ENCODE results near the gene PADI1. TPM values are rescaled to one million over a fixed set of nuclear protein-coding genes. Genes with fewer than 3 reads are reported as not detected.

The PADI1 gene
- total RNA-seq, 4 donors from 2014 or later = 4.0 to 57.3 (median 9.1) TPM

- Histone ChIP-seq H3K9me3 (no peaks in the 10 kb centered on the region), H3K4me1 (peaks cover 17% of the 10 kb centered on the region), H3K27ac (no peak overlapping the region), H3K4me3 (no peak overlapping the region), H3K36me3 (no peaks in the 10 kb centered on the region), H3K27me3 (peaks cover 56% of the 10 kb centered on the region)
- DNase-seq (ENCODE audit: low spot score in 2 of 2) = no peak
- WGBS = 68% methylated on average over 5 of the region's 5 CpGs
- TF ChIP-seq POLR2A (IDR thresholded peaks at IDR 0.05) = no peak
- no peak for TF ChIP-seq CTCF (IDR thresholded peaks at IDR 0.05)
- TF ChIP-seq EP300 (IDR thresholded peaks at IDR 0.05) = no peak
- no peak for TF ChIP-seq POLR2AphosphoS5 (IDR thresholded peaks at IDR 0.05)
Measured at GRCh38 chr1:17216078-17216477, 11.2 kb downstream of the PADI1 start.

GRCh38 chr1:17217607-17218006, 12.7 kb downstream of the PADI1 start:
- H3K36me3 ChIP-seq = no peaks in the 10 kb centered on the region
- peaks cover 67% of the 10 kb centered on the region for H3K27me3 ChIP-seq
- no peak for DNase-seq (ENCODE audit: low spot score in 2 of 2)
- TF ChIP-seq EP300 (IDR thresholded peaks at IDR 0.05) (no peak), POLR2A (IDR thresholded peaks at IDR 0.05) (no peak), POLR2AphosphoS5 (IDR thresholded peaks at IDR 0.05) (no peak), CTCF (IDR thresholded peaks at IDR 0.05) (no peak)
- H3K4me1 ChIP-seq = peaks cover 15% of the 10 kb centered on the region
- H3K9me3 ChIP-seq = no peaks in the 10 kb centered on the region
- H3K4me3 ChIP-seq = no peak overlapping the region
- 82% methylated on average over 3 of the region's 3 CpGs for WGBS
- no peak overlapping the region for H3K27ac ChIP-seq

GRCh38 chr1:17218939-17219338, 14.0 kb downstream of the PADI1 start:
- no peak for DNase-seq (ENCODE audit: low spot score in 2 of 2)
- H3K36me3 ChIP-seq = no peaks in the 10 kb centered on the region
- peaks cover 67% of the 10 kb centered on the region for H3K27me3 ChIP-seq
- H3K4me1 ChIP-seq = peaks cover 12% of the 10 kb centered on the region
- 58% methylated on average over 7 of the region's 7 CpGs for WGBS
- H3K4me3 ChIP-seq = no peak overlapping the region
- H3K27ac ChIP-seq = no peak overlapping the region
- TF ChIP-seq POLR2A (IDR thresholded peaks at IDR 0.05) = no peak
- no peaks in the 10 kb centered on the region for H3K9me3 ChIP-seq

- 93% methylated on average over 3 of the region's 3 CpGs for WGBS
- no peak for DNase-seq (ENCODE audit: low spot score in 2 of 2)
- H3K27ac ChIP-seq = no peak overlapping the region
- H3K27me3 ChIP-seq = peaks cover 55% of the 10 kb centered on the region
- no peak overlapping the region for H3K4me3 ChIP-seq
- H3K9me3 ChIP-seq = no peaks in the 10 kb centered on the region
- no peak for TF ChIP-seq POLR2AphosphoS5 (IDR thresholded peaks at IDR 0.05)
- TF ChIP-seq EP300 (IDR thresholded peaks at IDR 0.05) = no peak
- TF ChIP-seq POLR2A (IDR thresholded peaks at IDR 0.05) = no peak
- no peak for TF ChIP-seq CTCF (IDR thresholded peaks at IDR 0.05)
- no peaks in the 10 kb centered on the region for H3K36me3 ChIP-seq
- peaks cover 4% of the 10 kb centered on the region for H3K4me1 ChIP-seq
Measured at GRCh38 chr1:17220287-17220686, 15.4 kb downstream of the PADI1 start.

DNA sequence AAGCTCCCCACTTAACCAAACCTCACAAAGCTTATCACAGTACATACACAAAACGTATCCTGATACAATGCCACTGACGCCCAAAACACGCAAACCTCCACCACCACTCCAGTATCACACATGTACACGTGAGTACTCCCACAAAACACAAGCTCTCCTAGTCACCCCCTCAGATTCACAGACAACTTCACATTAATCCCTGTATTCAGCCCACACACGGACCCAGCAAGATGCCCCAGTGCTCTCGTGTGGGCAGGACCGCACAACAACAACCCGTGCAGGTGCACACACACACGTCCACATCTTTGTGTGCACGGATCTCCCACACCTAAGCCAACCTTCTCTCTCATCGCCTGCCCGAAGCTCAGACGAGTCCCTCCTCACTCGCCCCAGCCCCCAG, 17.6 kb downstream of the PADI1 start:
- WGBS = 89% methylated on average over 14 of the region's 14 CpGs
- H3K4me3 ChIP-seq = no peak overlapping the region
- no peak overlapping the region for H3K27ac ChIP-seq
- TF ChIP-seq EP300 (IDR thresholded peaks at IDR 0.05) (no peak), CTCF (IDR thresholded peaks at IDR 0.05) (no peak), POLR2A (IDR thresholded peaks at IDR 0.05) (no peak)
- DNase-seq (ENCODE audit: low spot score in 2 of 2) = no peak
- no peaks in the 10 kb centered on the region for H3K4me1 ChIP-seq
- no peaks in the 10 kb centered on the region for H3K36me3 ChIP-seq
- no peaks in the 10 kb centered on the region for H3K9me3 ChIP-seq
- H3K27me3 ChIP-seq = peaks cover 43% of the 10 kb centered on the region

DNA sequence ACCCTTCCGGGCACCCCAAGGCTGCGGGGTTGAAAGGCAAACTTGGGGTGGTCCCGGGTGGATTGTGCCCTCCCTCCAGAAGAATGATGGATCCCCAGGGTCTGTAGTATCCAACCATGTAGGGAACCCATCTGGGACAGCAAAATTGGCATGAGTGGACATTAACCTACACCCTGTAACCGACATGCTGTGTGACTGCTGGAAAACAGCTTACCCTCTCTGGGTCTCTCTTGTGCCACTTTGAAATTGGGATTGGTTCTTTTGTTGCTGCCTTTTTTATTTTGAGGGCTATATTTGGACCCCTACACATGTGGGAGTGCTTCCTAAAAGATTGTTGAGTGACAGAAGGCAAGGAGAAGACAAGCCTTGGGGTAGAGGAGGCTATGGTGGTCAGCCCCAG, 19.5 kb downstream of the PADI1 start:
- WGBS = 91% methylated on average over 4 of the region's 4 CpGs
- DNase-seq (ENCODE audit: low spot score in 2 of 2) = no peak
- H3K36me3 ChIP-seq = no peaks in the 10 kb centered on the region
- H3K9me3 ChIP-seq = no peaks in the 10 kb centered on the region
- TF ChIP-seq CTCF (IDR thresholded peaks at IDR 0.05) (no peak), POLR2A (IDR thresholded peaks at IDR 0.05) (no peak), POLR2AphosphoS5 (IDR thresholded peaks at IDR 0.05) (no peak), EP300 (IDR thresholded peaks at IDR 0.05) (no peak)
- H3K27ac ChIP-seq = no peak overlapping the region
- H3K27me3 ChIP-seq = peaks cover 31% of the 10 kb centered on the region
- peaks cover 5% of the 10 kb centered on the region for H3K4me1 ChIP-seq
- no peak overlapping the region for H3K4me3 ChIP-seq

Data from suprapubic skin (tissue), 4 donors.